Left renal pelvis (tissue), 4 donors: Measurements from ENCODE around the gene GRAMD4. TPM values are rescaled to one million over a fixed set of nuclear protein-coding genes. Genes with fewer than 3 reads are reported as not detected.

ENCODE experiments used
- DNase-seq, 4 donors: peaks; one replicate each; pipeline ENCODE4 v3.0.0-alpha.2; 2013; ENCODE audit warnings: low read depth in 4 of 4, low spot score in 3 of 4
- polyA plus RNA-seq, 4 donors: library from polyadenylated mRNA; unstranded; fragments of 120-200 nt; gene quantifications; one replicate each; pipeline ENCODE4 v1.2.1, GENCODE V29; 2013; ENCODE audit not compliant: insufficient read length in 4 of 4

GRAMD4 gene
- 10 to 100 TPM; 21.8 to 25.6 (median 23.5) TPM for polyA plus RNA-seq

GRCh38 chr22:46619830-46620501 lies at the start of gene GRAMD4:
TSS of gene GRAMD4 (plus strand) at chr22:46620386. CDS start at chr22:46626800, 6,414 bp downstream.
- no peak for DNase-seq

GRCh38 chr22:46571642-46572250 lies 48.4 kb upstream of the GRAMD4 start:
- no peak for DNase-seq

DNA sequence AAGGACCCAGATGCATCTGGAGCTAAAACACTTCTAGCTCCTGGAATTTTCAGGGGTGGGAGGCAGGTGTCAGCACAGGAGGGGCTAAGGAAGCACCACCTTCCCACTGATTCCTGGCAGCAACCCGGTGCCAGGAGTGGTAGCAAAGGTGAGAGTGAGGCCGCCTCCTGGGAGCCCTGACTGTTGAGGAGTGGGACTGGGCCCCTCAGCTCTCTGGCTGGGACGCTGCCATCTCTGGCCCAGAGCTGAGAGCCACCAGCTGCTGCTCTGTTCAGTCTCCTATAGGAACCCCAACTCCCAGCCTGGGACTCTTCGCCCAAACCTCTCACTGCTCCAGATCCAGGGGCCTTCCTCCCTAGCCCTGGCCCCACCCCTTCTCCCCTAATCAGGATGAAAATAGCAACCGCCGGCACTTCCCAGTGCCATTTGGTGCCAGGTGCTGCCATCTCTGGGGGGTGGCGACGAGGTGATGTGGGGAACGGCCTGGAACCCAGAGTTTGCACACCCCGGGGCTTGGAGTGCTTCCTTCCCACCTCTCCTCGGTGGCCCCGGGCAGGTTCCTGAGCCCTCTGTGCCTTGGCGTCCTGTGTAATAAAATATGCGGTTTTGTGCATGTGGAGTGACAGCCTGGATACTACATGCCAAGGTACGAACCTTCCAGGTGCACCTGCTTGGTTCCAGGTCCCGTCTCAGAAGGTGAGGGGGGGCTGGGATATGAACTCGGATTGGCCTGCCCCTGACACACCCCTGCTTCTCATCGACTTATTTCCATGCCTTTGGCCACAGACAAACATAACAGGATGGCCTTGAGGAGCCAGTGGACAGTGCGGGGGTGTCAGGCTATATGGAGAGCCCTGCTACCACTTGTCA lies 47.0 kb upstream of the GRAMD4 start:
- DNase-seq: no peak

DNA sequence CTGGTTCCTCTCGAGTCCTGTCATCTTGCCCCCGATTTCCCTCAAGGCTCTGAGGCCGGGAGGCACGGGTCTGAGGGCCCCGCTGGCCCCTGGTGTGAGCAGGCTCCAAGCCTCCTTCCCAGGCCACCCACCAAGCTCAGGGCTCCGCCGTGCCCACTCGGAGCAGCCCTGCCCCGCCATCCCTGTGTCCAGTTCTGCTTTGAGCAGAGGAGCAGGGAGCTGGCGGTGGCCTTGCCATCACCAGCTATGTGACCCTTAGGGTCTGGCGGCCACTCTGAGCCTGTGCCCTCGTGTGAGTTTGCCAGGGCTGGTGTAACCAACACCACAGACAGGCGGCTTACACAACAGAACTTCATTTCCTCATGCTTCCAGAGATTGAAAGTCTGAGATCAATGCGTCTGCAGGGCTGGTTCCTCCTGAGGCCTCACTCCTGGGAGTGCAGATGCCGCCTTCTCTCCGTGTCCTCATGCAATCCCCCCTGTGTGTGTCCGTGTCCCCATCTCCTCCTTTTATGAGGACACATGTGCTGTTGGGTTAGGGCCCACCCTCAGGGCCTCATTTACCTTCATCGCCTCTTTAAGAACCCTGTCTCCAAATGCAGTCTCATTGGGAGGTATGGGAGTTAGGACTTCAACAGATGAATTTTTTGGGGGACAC lies 46.3 kb upstream of the GRAMD4 start:
- DNase-seq: no peak

DNA sequence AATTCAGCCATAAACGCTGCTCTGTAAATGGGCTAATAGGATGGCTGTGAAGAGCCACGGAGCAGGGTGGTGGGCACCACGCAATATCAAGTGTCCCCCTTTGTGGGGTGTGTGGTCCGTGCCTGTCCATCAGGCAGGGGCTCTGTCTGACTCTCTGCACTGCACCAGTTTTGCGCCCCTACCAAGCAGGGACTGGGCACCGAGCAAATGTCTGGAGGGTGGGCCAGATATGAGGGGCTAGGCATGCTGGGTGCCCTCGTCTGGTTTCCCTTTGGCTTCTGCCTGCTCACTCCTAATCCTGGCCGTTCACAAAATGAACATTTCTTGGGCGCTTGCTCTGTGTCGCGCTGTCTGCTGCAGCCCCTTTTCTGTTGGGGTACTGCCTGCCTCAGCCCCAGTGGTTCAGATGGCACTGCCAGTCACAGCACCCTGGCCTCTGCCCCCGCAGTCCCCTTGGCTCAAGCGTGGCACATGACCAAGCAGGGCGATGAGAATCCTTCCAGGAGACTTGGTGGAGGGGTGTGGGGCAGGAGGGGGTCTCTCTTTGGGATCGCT lies 45.7 kb upstream of the GRAMD4 start:
- no peak for DNase-seq

GRCh38 chr22:46574993-46575910 lies 44.9 kb upstream of the GRAMD4 start:
- DNase-seq: no peak

- no peak for DNase-seq
These were observed 44.2 kb upstream of the GRAMD4 start for GRCh38 chr22:46575911-46576555.

- DNase-seq: no peak
These were observed 43.4 kb upstream of the GRAMD4 start for GRCh38 chr22:46576556-46577367.

DNA sequence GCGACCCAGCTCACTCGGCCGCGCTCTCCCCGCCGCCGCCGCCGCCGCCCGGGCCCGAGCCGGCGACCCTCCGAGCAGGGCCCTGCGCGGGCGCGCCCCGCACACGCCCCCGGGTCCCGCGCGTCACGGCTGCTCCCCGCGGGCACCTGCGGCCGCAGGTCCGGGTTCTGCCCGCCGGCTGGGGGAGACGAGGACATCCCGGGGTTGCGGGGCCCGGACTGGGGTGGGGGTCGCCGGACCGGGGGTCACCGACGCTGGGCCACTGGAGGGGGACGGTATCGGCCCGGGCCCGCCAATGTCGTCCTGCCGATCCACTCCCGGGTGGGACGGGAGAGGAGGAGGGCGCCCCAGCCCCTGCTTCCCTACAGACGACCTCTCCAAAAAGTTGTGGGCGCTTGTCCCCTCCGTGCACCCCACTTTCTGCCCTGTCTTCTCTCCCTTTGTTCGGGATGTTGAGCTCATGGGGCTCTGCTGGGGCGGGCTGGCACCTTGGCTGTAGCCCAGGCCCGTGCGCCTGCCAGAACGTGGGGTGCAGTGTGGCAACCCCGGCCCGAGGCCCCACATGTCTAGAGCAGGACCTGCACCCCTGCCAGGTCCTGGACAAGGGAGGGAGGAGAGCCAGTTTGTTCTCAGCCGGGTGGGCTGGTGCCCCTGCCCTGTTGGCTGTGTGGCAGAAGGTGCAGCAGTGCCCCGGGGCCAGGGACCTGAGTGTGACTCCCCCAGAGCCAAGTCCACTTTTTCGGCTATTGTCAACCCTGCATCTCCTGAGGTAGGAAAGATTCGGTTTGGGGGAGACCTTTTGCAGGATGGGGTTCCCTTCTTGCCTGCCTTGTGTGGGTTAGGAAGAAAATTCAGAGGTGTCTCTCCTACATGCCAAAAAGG lies 42.6 kb upstream of the GRAMD4 start:
- no peak for DNase-seq

- DNase-seq: no peak
These were observed 41.8 kb upstream of the GRAMD4 start for GRCh38 chr22:46578251-46578823.

- DNase-seq: no peak
These were observed 41.2 kb upstream of the GRAMD4 start for GRCh38 chr22:46578824-46579561.

DNA sequence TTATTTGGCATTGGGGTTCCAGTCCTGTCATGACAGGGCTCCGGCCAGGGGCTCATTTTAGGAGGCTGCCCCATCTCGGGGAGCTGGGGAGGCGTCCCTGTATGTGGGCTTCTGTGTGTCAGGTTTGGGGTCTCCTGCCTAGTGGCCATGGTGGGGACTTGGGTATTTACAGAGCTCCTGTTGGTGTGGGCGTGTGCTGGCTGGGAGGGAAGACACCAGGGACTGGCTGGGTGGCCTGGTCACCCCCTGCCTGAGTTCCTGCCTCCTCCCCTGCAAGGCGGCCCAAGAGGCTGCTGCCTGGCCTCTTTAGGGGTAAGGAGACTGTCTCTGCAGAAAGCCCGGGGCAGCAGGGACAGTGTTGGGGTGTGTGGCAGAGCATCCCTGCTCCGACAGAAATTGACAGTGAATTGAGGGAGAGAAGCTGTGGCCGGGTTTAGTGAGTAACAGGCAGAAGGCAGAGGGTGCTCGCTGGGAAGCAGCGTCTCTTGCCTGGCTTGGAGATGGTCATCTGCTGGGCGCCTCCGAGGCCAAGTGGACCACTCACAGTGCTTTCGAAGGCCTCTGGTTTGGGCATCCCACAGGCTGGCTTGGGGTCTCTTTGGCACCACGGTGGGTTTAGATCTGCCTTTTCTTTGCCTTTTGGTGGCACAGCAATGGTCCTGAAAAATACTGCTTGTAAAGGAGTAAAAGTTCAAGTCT lies 40.3 kb upstream of the GRAMD4 start:
- DNase-seq: no peak

- no peak for DNase-seq
These were observed 39.1 kb upstream of the GRAMD4 start for GRCh38 chr22:46580940-46581537.

- DNase-seq: no peak
These were observed 38.5 kb upstream of the GRAMD4 start for GRCh38 chr22:46581538-46582244.
